ENCODE data around the gene MAIP1.

MAIP1 gene

GRCh38 chr2:199991691-199992090 is 36.3 kb downstream of the MAIP1 start:
- Histone ChIP-seq H3K27ac (ENCODE audit: low read depth, low read length) (no peak overlapping the region), H3K4me1 (ENCODE audit: insufficient read depth, low read length) (peaks cover 7% of the 10 kb centered on the region; the same call in 1 of the 2 replicates), H3K27me3 (ENCODE audit: insufficient read depth, low read length) (no peaks in the 10 kb centered on the region), H3K36me3 (ENCODE audit: insufficient read depth, low read length) (no peaks in the 10 kb centered on the region), H3K9me3 (ENCODE audit: insufficient read depth, low read depth, low read length) (no peaks in the 10 kb centered on the region), H3K4me3 (ENCODE audit: low read length) (no peak overlapping the region), H3K9ac (ENCODE audit: low read depth, low read length) (no peak overlapping the region)
- 96% methylated on average over 2 of the region's 2 CpGs for WGBS

GRCh38 chr2:199992296-199992695 is 36.9 kb downstream of the MAIP1 start:
- 94% methylated on average over 3 of the region's 3 CpGs for WGBS

GRCh38 chr2:199994371-199994770 is 39.0 kb downstream of the MAIP1 start:
- Histone ChIP-seq H3K27me3 (ENCODE audit: insufficient read depth, low read length) (no peaks in the 10 kb centered on the region), H3K4me3 (ENCODE audit: low read length) (no peak overlapping the region), H3K36me3 (ENCODE audit: insufficient read depth, low read length) (no peaks in the 10 kb centered on the region), H3K9me3 (ENCODE audit: insufficient read depth, low read depth, low read length) (no peaks in the 10 kb centered on the region), H3K9ac (ENCODE audit: low read depth, low read length) (no peak overlapping the region), H3K27ac (ENCODE audit: low read depth, low read length) (no peak overlapping the region), H3K4me1 (ENCODE audit: insufficient read depth, low read length) (no peaks in the 10 kb centered on the region)
- 90% methylated on average over 3 of the region's 3 CpGs for WGBS

More at GRCh38 chr2:199992296-199992695, 36.9 kb downstream of the MAIP1 start:
- Histone ChIP-seq H3K27me3 (ENCODE audit: insufficient read depth, low read length) (no peaks in the 10 kb centered on the region), H3K9me3 (ENCODE audit: insufficient read depth, low read depth, low read length) (no peaks in the 10 kb centered on the region), H3K27ac (ENCODE audit: low read depth, low read length) (no peak overlapping the region), H3K9ac (ENCODE audit: low read depth, low read length) (no peak overlapping the region), H3K36me3 (ENCODE audit: insufficient read depth, low read length) (no peaks in the 10 kb centered on the region), H3K4me1 (ENCODE audit: insufficient read depth, low read length) (peaks cover 6% of the 10 kb centered on the region; the same call in 1 of the 2 replicates), H3K4me3 (ENCODE audit: low read length) (no peak overlapping the region)

- 98% methylated on average over 2 of the region's 2 CpGs for WGBS
Observed at GRCh38 chr2:199994896-199995295, 39.5 kb downstream of the MAIP1 start.

GRCh38 chr2:199997296-199997695 is 41.9 kb downstream of the MAIP1 start:
- Histone ChIP-seq H3K27me3 (ENCODE audit: insufficient read depth, low read length) (no peaks in the 10 kb centered on the region), H3K27ac (ENCODE audit: low read depth, low read length) (no peak overlapping the region), H3K4me3 (ENCODE audit: low read length) (no peak overlapping the region), H3K9ac (ENCODE audit: low read depth, low read length) (no peak overlapping the region), H3K36me3 (ENCODE audit: insufficient read depth, low read length) (no peaks in the 10 kb centered on the region), H3K9me3 (ENCODE audit: insufficient read depth, low read depth, low read length) (no peaks in the 10 kb centered on the region), H3K4me1 (ENCODE audit: insufficient read depth, low read length) (no peaks in the 10 kb centered on the region)
- 95% methylated on average over 3 of the region's 3 CpGs for WGBS

More at GRCh38 chr2:199994896-199995295, 39.5 kb downstream of the MAIP1 start:
- Histone ChIP-seq H3K9me3 (ENCODE audit: insufficient read depth, low read depth, low read length) (no peaks in the 10 kb centered on the region), H3K27ac (ENCODE audit: low read depth, low read length) (no peak overlapping the region), H3K4me3 (ENCODE audit: low read length) (no peak overlapping the region), H3K27me3 (ENCODE audit: insufficient read depth, low read length) (no peaks in the 10 kb centered on the region), H3K4me1 (ENCODE audit: insufficient read depth, low read length) (no peaks in the 10 kb centered on the region), H3K9ac (ENCODE audit: low read depth, low read length) (no peak overlapping the region), H3K36me3 (ENCODE audit: insufficient read depth, low read length) (no peaks in the 10 kb centered on the region)

- Histone ChIP-seq H3K36me3 (ENCODE audit: insufficient read depth, low read length) (no peaks in the 10 kb centered on the region), H3K4me1 (ENCODE audit: insufficient read depth, low read length) (peaks cover 18% of the 10 kb centered on the region), H3K9ac (ENCODE audit: low read depth, low read length) (no peak overlapping the region), H3K27me3 (ENCODE audit: insufficient read depth, low read length) (no peaks in the 10 kb centered on the region), H3K27ac (ENCODE audit: low read depth, low read length) (no peak overlapping the region), H3K9me3 (ENCODE audit: insufficient read depth, low read depth, low read length) (no peaks in the 10 kb centered on the region), H3K4me3 (ENCODE audit: low read length) (no peak overlapping the region)
- 96% methylated on average over 3 of the region's 4 CpGs for WGBS
Observed at GRCh38 chr2:199999166-199999565, 43.8 kb downstream of the MAIP1 start.

GRCh38 chr2:200000444-200001163 is 45.2 kb downstream of the MAIP1 start:
- Histone ChIP-seq H3K9ac (ENCODE audit: low read depth, low read length) (no peak overlapping the region), H3K4me1 (ENCODE audit: insufficient read depth, low read length) (peaks cover 23% of the 10 kb centered on the region), H3K4me3 (ENCODE audit: low read length) (no peak overlapping the region), H3K36me3 (ENCODE audit: insufficient read depth, low read length) (no peaks in the 10 kb centered on the region), H3K27ac (ENCODE audit: low read depth, low read length) (no peak overlapping the region), H3K27me3 (ENCODE audit: insufficient read depth, low read length) (no peaks in the 10 kb centered on the region), H3K9me3 (ENCODE audit: insufficient read depth, low read depth, low read length) (no peaks in the 10 kb centered on the region; the same call in 1 of the 2 replicates)
- WGBS = 88% methylated on average over 2 of the region's 2 CpGs

- Histone ChIP-seq H3K36me3 (ENCODE audit: insufficient read depth, low read length) (no peaks in the 10 kb centered on the region), H3K4me3 (ENCODE audit: low read length) (no peak overlapping the region), H3K27ac (ENCODE audit: low read depth, low read length) (peak overlapping the region; percentile 46; the same call in 1 of the 2 replicates), H3K4me1 (ENCODE audit: insufficient read depth, low read length) (peaks cover 23% of the 10 kb centered on the region), H3K9me3 (ENCODE audit: insufficient read depth, low read depth, low read length) (peaks cover 2% of the 10 kb centered on the region; the same call in 1 of the 2 replicates), H3K27me3 (ENCODE audit: insufficient read depth, low read length) (no peaks in the 10 kb centered on the region), H3K9ac (ENCODE audit: low read depth, low read length) (peak overlapping the region; percentile 32; the same call in 1 of the 2 replicates)
- WGBS = 50% methylated on average over 1 of the region's 1 CpG
Observed at GRCh38 chr2:200003444-200003843, 48.1 kb downstream of the MAIP1 start.

- Histone ChIP-seq H3K36me3 (ENCODE audit: insufficient read depth, low read length) (no peaks in the 10 kb centered on the region), H3K27ac (ENCODE audit: low read depth, low read length) (no peak overlapping the region), H3K4me1 (ENCODE audit: insufficient read depth, low read length) (peaks cover 23% of the 10 kb centered on the region), H3K9ac (ENCODE audit: low read depth, low read length) (no peak overlapping the region), H3K9me3 (ENCODE audit: insufficient read depth, low read depth, low read length) (peaks cover 7% of the 10 kb centered on the region; the same call in 1 of the 2 replicates), H3K27me3 (ENCODE audit: insufficient read depth, low read length) (no peaks in the 10 kb centered on the region), H3K4me3 (ENCODE audit: low read length) (no peak overlapping the region)
Observed at GRCh38 chr2:200005675-200006074, 50.3 kb downstream of the MAIP1 start.

GRCh38 chr2:200007306-200007705 is 51.9 kb downstream of the MAIP1 start:
- 95% methylated on average over 1 of the region's 1 CpG for WGBS
- H3K36me3 ChIP-seq (ENCODE audit: insufficient read depth, low read length) = no peaks in the 10 kb centered on the region
- H3K27me3 ChIP-seq (ENCODE audit: insufficient read depth, low read length) = no peaks in the 10 kb centered on the region
- no peak overlapping the region for H3K4me3 ChIP-seq (ENCODE audit: low read length)
- H3K9ac ChIP-seq (ENCODE audit: low read depth, low read length) = no peak overlapping the region
- H3K27ac ChIP-seq (ENCODE audit: low read depth, low read length) = no peak overlapping the region
- peaks cover 7% of the 10 kb centered on the region; the same call in 1 of the 2 replicates for H3K9me3 ChIP-seq (ENCODE audit: insufficient read depth, low read depth, low read length)
- H3K4me1 ChIP-seq (ENCODE audit: insufficient read depth, low read length) = peaks cover 23% of the 10 kb centered on the region

- Histone ChIP-seq H3K9ac (ENCODE audit: low read depth, low read length) (no peak overlapping the region), H3K27ac (ENCODE audit: low read depth, low read length) (no peak overlapping the region), H3K4me1 (ENCODE audit: insufficient read depth, low read length) (no peaks in the 10 kb centered on the region), H3K9me3 (ENCODE audit: insufficient read depth, low read depth, low read length) (peaks cover 16% of the 10 kb centered on the region; the same call in 1 of the 2 replicates), H3K36me3 (ENCODE audit: insufficient read depth, low read length) (no peaks in the 10 kb centered on the region), H3K27me3 (ENCODE audit: insufficient read depth, low read length) (no peaks in the 10 kb centered on the region), H3K4me3 (ENCODE audit: low read length) (no peak overlapping the region)
- 88% methylated on average over 1 of the region's 1 CpG for WGBS
Observed at GRCh38 chr2:200012401-200012800, 57.0 kb downstream of the MAIP1 start.

All from HUES64 (cell line).